A673 (cell line): ENCODE measurements around the gene DHX15.

ENCODE experiments used
- EZH2 ChIP-seq: fragments of 200-600 bp; sonication (generic); IDR thresholded peaks from 2 replicates; pipeline ENCODE4 v1.6.1; 2017; ENCODE audit warnings: borderline replicate concordance, low read depth, mild to moderate bottlenecking, mixed read lengths, antibody characterized with exemption, low read length; ENCODE audit not compliant: poor library complexity, severe bottlenecking
- TF ChIP-seq, protein P1 (sequence below): fragments of 300-800, 200-600 bp; sonication (generic); conservative IDR thresholded peaks from 2 replicates; pipeline ENCODE4 v1.5.1; 2017; ENCODE audit warnings: low read depth, mild to moderate bottlenecking, antibody characterized with exemption, low read length, moderate library complexity, mixed read lengths

DNA sequence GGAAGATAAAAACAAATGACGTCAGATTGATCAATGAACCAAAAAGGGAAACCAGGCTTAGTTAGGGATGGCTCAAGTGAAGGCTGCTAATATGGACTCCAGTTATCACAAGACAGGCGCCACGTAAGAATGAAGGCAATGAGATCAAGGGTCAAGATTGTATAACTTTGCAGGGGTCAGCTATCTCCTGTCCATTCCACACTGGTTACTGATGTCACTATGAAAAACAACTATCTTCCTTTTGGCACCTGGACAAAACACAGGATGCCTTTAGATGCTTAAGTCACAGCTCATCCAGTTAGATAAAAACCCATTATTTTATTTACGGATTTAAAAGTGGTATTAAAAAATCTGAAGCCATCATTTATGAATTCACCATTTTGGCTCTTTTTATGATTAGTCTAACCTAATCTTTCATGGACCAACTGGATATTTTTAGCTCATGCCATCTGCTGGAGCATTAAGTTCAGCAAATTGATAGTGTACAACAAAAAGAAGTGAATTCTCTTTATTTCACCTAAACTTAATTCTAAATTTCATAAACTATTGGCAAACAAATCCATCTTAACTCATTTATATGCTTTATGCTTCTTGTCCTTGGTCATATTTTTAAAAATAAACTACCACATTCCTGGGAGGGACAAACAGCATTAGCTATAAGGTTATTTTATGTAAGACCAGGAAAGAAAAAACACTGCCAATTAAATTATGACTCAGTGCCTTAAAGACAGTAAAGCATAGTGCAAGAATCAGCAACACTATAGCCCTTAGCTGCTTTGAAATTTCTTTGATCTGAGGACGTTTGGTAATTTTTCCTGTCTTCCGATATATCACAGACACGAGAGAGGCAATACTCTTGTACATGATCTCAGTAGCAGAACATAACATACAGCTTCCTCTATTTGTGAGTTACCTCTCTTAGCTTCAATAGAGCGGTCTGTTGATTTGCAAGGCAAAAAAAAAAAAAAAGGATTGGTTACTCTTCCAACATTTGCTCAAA is 27.0 kb downstream of the DHX15 start:
- TF ChIP-seq EZH2 = no peak
- TF ChIP-seq, protein P1, sequence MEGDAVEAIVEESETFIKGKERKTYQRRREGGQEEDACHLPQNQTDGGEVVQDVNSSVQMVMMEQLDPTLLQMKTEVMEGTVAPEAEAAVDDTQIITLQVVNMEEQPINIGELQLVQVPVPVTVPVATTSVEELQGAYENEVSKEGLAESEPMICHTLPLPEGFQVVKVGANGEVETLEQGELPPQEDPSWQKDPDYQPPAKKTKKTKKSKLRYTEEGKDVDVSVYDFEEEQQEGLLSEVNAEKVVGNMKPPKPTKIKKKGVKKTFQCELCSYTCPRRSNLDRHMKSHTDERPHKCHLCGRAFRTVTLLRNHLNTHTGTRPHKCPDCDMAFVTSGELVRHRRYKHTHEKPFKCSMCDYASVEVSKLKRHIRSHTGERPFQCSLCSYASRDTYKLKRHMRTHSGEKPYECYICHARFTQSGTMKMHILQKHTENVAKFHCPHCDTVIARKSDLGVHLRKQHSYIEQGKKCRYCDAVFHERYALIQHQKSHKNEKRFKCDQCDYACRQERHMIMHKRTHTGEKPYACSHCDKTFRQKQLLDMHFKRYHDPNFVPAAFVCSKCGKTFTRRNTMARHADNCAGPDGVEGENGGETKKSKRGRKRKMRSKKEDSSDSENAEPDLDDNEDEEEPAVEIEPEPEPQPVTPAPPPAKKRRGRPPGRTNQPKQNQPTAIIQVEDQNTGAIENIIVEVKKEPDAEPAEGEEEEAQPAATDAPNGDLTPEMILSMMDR = no peak
